Psoas muscle (tissue), 8 donors: ENCODE data around the gene GRP. TPM values are rescaled to one million over a fixed set of nuclear protein-coding genes. Genes with fewer than 3 reads are reported as not detected.
A peak's percentile ranks its signal among the peaks of the same experiment; 100 is the strongest.

Source experiments
- ATAC-seq, 4 donors: fragments of 200-7000 bp; cut with Tn5 transposase; one replicate each; pipeline ENCODE4 v1.9.1; 2020; ENCODE audit warnings: moderate library complexity in 3 of 4, mild to moderate bottlenecking in 2 of 4
- DNase-seq, 2 donors: peaks; one replicate each; pipeline ENCODE4 v3.0.0-alpha.2; 2020
- H3K27ac ChIP-seq: fragments of 200-600 bp; one replicate; pipeline ENCODE4 v1.8.0; 2022
- H3K27me3 ChIP-seq, 3 donors: fragments of 200-600 bp in 1 of 3; one replicate each; pipeline versions ENCODE4 v1.6.1 to v1.8.0; 2013 to 2022; ENCODE audit warnings: low read length in 2 of 3, mild to moderate bottlenecking in 2 of 3, moderate library complexity in 1 of 3; ENCODE audit not compliant: insufficient read depth in 3 of 3
- H3K36me3 ChIP-seq, 2 donors: fragments of 200-600 bp in 1 of 2; one replicate each; pipeline versions ENCODE4 v1.6.1 to v1.8.0; 2013 to 2022; ENCODE audit warnings: low read depth in 1 of 2, mild to moderate bottlenecking in 1 of 2, moderate library complexity in 1 of 2; ENCODE audit not compliant: insufficient read depth in 1 of 2
- H3K4me1 ChIP-seq: fragments of 200-600 bp; one replicate; pipeline ENCODE4 v1.8.0; 2022
- H3K4me3 ChIP-seq: fragments of 200-600 bp; one replicate; pipeline ENCODE4 v1.8.0; 2022; ENCODE audit warnings: mild to moderate bottlenecking
- H3K9me3 ChIP-seq: fragments of 200-600 bp; one replicate; pipeline ENCODE4 v1.8.0; 2022
- WGBS, 3 donors: extraction: QIAGEN DNeasy Blood & Tissue Kit; methylation state at CpG; one replicate each; pipeline versions ENCODE4 v1.1.6 to v1.1.7; 2013; 5-methylcytosine and 5-hydroxymethylcytosine counted together
- intact Hi-C, 2 donors: fragments of 100-400 bp; cut with DNase I; formaldehyde crosslinking; loops; one replicate each; pipeline versions ENCODE4 v1.11.0 to v1.14.2; 2022
- polyA plus RNA-seq, 3 donors: library from polyadenylated mRNA; stranded (reverse); fragments of 200-250 nt; gene quantifications; one replicate each; pipeline ENCODE4 v1.2.3, GENCODE V29; 2013
- total RNA-seq, 4 donors: library from RNA; stranded (reverse); fragmentation: NEBNext Ultra II Directional in 2 of 4; extraction: Animal tissue kit (Norgen Biotek cat#: 25700) in 2 of 4; gene quantifications; one replicate each; pipeline versions ENCODE4 v1.2.1 to v1.2.4, GENCODE V29; 2021 to 2023
- TF ChIP-seq, protein P1 (sequence below): fragments of 200-600 bp; IDR thresholded peaks from one replicate; pipeline ENCODE4 v1.8.0; 2022; ENCODE audit warnings: antibody characterized with exemption
- donor health status: healthy with polysubstance abuse.
- donor health status: DM: no; HTN: no; CAD: no; lungs with moderate emphysema.
- donor health status: Bipolar disorder and iron deficiency.
- donor health status: healthy.
- donor health status: DM: yes; HTN: yes; CAD: no.
- donor health status: DM: no; HTN: no; CAD: no.
- donor health status: DM: no; HTN: no; CAD: no.
- donor health status: DM: yes; HTN: yes; CAD: no.

The GRP gene
- total and polyA plus RNA-seq, 7 donors = not detected

DNA sequence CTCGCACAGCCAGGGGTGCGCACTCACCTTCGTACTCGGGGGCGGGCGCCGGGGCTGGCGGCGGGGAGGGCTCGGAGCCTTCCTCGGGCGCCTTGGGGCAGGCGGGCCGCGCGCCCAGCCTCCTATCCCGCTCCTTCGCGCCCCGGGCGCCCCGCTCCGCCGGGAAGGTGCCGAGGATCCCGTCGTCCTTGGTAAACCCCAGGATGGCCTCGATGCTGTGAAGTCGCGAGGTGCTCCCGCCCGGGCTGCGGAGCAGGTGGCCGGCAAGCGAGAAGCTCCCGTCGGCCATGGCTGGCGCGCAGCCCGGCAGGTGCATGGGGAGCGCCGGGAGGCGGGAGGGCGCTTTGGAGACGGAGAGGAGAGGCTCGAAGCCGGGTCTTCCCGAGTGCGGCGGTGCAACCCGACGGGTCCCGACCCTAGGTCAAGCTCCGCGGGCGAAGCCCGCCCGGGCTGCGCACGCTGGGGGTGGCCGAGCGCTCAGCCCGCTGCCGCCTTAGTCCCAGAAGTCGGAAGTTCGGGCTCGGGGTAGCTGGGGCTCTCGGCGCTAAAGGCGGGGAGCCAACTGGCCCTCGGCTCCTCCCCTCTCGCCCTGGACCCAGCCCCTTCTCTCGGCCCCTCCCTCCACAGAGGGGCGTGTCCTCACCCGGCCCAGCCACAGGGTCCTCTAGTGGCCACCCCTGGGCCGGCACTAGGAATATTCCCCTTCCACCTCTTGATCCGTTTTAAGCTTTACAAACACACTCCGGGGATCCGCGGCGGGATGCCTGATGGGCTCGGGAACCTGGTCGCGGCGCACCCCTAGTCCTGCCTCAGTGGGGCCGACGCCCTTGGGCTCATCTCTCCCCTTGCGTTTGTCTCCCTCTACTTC is 53.2 kb downstream of the GRP start, which contains the start of gene RAX:
RAX (minus strand) TSS at position 564 of the 868 bp plus-strand sequence; CDS start at position 316, 248 bp downstream.
- TF ChIP-seq, protein P1, sequence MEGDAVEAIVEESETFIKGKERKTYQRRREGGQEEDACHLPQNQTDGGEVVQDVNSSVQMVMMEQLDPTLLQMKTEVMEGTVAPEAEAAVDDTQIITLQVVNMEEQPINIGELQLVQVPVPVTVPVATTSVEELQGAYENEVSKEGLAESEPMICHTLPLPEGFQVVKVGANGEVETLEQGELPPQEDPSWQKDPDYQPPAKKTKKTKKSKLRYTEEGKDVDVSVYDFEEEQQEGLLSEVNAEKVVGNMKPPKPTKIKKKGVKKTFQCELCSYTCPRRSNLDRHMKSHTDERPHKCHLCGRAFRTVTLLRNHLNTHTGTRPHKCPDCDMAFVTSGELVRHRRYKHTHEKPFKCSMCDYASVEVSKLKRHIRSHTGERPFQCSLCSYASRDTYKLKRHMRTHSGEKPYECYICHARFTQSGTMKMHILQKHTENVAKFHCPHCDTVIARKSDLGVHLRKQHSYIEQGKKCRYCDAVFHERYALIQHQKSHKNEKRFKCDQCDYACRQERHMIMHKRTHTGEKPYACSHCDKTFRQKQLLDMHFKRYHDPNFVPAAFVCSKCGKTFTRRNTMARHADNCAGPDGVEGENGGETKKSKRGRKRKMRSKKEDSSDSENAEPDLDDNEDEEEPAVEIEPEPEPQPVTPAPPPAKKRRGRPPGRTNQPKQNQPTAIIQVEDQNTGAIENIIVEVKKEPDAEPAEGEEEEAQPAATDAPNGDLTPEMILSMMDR = no peak
- WGBS, 3 donors = 1 to 3% (median 2%) methylated on average over 62 to 88 of the region's 88 CpGs
- intact Hi-C loops = no loop called here
- ATAC-seq = peak in 2 of 4 donors; percentile 44 to 54
- no peak for DNase-seq
- Histone ChIP-seq H3K9me3 (no peaks in the 10 kb centered on the region), H3K27me3 (peaks cover 0 to 95% (median 54%) of the 10 kb centered on the region in 3 donors), H3K4me3 (peak within 1 kb of the TSS; percentile 46), H3K27ac (no peak within 1 kb of the TSS), H3K4me1 (peaks cover 11% of the 10 kb centered on the region), H3K36me3 (no peaks in the 10 kb centered on the region)

DNA sequence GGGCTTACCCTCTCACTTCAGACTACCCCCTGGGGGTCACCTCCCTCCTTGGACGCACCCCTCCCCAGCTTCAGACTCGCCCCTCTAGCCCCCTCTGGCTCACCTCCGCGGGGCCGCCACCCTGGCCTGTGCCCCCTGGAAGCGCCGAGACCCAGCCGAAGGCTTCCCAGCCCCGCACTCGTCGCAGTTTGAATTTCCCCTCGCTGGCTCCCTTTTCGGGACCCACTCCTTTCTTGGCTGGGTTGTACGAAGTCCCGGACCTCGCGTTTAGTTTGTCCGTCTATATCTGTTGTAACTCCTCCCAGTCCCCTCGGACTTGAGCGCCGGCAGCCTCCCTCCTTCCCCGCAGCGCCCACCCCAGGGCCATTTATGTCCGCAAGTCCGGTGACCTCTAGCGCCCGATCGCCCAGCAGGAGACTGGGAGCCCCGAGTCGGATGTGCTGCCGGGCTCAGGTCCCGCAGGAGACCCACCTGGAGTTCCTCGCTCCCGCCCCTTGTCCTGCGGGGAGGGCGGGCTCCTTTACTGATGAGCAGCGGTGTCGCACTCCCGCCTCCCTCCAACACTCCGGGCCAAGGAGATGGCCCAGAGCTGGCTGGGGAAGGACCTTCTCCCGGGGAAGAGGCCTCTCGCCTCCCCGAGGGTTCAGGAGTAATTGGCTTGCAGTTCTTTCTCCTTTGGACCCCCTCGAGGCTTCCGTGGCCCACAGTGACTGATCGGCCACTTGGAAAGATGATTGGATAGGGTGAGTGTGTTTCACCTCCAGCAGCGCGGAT is 54.0 kb downstream of the GRP start:
- Histone ChIP-seq H3K9me3 (no peaks in the 10 kb centered on the region), H3K27me3 (peaks cover 0 to 95% (median 48%) of the 10 kb centered on the region in 3 donors), H3K27ac (no peak overlapping the region), H3K36me3 (no peaks in the 10 kb centered on the region), H3K4me3 (peak overlapping the region; percentile 46), H3K4me1 (peaks cover 6% of the 10 kb centered on the region)
- 2 to 4% (median 4%) methylated on average over 44 to 48 of the region's 48 CpGs for WGBS, 3 donors
- no peak for ATAC-seq
- DNase-seq = no peak
- intact Hi-C loops = no loop called here
- TF ChIP-seq, protein P1 = no peak

DNA sequence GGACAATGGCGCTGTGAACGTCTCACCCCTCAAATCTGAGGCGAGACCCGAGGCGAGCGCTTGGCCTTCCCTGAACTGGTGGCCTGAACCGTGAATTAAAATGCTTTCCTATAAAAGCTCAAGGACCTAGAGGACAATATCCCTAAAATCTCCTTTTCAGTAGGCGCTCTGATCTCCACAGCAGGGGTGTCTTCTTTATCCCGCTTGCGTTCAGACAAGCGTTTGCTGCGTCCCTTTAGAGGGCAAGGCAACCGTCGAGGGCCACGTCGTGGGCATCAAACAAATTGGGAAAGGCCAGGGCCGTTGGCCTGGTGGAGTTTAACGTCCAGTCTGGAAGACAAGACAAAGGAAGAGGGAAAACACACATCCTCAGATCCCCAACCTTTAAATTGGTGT is 54.6 kb downstream of the GRP start:
- no peak overlapping the region for H3K4me3 ChIP-seq
- TF ChIP-seq, protein P1 = no peak
- no peak overlapping the region for H3K27ac ChIP-seq
- ATAC-seq (no peak), DNase-seq (no peak)
- no peaks in the 10 kb centered on the region for H3K36me3 ChIP-seq
- peaks cover 0 to 94% (median 46%) of the 10 kb centered on the region in 3 donors for H3K27me3 ChIP-seq
- no peaks in the 10 kb centered on the region for H3K9me3 ChIP-seq
- 15 to 18% (median 18%) methylated on average over 18 of the region's 18 CpGs for WGBS, 3 donors
- peaks cover 5% of the 10 kb centered on the region for H3K4me1 ChIP-seq
- intact Hi-C loops = no loop called here

DNA sequence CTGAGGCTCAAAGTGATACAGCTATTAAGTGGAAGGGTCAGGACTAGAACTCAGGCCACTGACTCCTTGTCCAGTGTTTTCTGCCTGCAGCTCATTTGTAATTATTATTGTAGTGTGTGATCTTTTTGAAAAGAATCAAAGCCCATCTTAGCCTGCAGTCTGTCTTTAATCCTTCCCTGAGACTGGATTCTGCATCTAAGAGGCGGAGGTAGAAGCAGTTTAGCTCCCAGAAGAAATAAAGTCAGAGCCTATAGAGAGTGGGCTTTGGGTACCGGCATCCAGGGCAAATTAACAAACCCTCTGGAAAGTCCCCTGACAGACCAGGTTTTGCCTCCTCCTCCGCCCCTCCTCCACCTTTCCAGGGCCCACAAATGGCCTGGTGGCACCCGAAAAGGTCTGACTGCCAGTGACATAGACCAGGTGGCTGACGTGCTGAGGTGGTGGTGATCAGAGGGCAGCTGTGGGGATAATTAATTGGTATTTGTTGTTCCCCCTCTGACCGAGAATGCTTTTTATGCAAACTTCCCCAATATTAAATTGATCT is 55.5 kb downstream of the GRP start:
- Histone ChIP-seq H3K9me3 (no peaks in the 10 kb centered on the region), H3K4me1 (peaks cover 5% of the 10 kb centered on the region), H3K27ac (no peak overlapping the region), H3K4me3 (no peak overlapping the region), H3K27me3 (peaks cover 0 to 93% (median 42%) of the 10 kb centered on the region in 3 donors), H3K36me3 (no peaks in the 10 kb centered on the region)
- 29 to 31% (median 30%) methylated on average over 6 of the region's 6 CpGs for WGBS, 3 donors
- ATAC-seq (no peak), DNase-seq (no peak)
- intact Hi-C loops = no loop called here
- TF ChIP-seq, protein P1 = no peak
